NCI-H1092 (cell line): ENCODE measurements around the gene RNF213.

Source experiments
- DNase-seq: peaks from one replicate; lab custom pipeline; 2025; lab: John Stamatoyannopoulos, UW

The RNF213 gene

DNA sequence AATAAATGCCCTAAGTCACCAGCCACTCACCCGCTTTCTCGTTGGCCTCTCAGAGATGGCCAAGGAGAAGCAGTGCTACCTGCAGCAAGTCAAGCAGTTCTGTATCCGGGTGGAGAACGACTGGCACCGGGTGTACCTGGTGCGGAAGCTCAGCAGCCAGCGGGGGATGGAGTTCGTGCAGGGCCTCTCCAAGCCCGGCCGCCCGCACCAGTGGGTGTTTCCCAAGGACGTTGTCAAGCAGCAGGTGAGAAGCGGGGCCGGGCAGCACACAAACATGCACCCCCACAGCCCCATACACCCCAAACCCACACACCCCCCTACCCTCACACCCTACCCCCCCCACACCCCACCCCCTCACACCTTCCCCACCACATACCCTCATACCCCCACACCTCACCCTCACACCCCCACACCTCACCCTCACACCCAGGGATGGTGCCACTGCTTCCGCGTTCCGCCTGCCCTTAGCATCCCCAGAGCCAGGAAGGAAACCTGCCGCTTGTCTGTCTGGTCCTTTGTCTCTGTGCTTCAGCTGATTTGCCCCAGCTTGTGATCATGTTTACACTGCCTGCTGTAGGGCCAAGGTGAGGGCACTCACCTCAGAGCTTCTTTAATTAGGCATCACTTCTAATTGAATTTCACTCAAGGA lies 112.4 kb downstream of the RNF213 start:
- DNase-seq = no peak

DNA sequence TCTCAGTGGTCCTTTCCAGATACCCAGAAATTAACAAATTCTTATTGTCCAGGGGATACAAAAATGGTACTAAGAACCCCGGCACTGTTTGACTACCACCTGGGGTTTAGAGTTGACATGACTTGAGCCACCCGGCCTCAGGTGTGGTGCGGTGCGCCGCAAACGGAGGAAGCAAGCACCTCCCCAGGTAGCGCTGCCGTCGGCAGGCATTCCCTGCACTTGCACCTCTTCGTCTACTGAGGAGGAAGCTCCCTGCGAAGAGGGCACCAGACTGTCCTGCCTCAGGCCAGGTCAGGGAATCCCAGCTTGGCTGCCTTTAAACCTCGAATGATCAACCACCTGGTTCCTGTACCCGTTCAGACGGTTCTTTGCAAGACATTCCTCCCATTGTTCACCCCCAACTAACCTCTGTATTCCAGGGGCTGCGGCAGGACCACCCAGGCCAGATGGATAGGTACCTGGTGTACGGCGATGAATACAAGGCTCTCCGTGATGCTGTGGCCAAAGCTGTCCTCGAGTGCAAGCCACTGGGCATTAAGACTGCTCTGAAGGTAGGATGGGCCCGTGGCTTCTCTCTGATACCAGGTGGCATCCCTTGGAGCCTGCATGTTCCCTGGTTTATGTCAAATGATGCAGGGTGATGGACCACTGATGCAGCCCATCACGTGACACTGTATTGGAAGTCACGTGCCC lies 113.5 kb downstream of the RNF213 start:
- no peak for DNase-seq

GRCh38 chr17:80374732-80375585 lies 114.3 kb downstream of the RNF213 start:
- no peak for DNase-seq

DNA sequence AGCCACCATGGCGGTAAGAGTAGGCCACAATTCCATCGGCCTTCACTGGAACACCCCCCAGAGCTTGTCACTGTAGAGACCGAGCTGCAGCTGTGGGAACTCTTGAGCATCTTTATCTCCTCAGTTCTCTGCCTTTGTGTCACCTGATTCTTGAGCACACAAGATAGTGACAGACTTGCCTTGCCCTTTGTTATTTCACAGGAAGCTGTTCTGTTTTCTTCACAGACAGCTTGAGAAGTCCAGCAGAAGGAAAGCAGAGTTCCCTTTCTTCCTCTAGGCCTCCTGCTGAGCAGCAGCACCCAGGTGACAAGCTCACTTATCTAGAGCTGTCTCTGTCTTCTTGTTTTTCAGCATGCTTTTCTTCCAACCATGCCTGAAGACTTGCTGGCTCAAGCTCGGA lies 115.9 kb downstream of the RNF213 start:
- DNase-seq = no peak

DNA sequence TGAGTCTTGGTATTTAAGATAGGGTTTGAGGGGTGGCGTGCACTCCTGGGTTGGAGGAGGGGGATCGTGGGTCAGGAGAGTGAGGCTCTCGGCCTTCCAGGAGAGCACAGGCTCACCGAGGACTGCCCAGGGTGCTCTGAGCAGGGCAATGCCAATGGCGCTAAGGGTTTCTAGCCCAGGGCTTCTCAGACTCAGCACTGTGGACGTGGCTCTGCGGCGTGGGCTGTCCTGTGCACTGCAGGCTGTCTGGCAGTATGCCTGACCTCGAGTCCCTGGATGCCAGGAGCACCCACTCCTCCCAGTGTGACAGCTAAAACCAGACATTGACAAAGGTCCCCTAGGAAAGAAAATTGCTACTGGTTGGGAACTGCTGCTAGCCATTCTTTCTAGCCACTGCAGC lies 117.1 kb downstream of the RNF213 start:
- DNase-seq = no peak

GRCh38 chr17:80379348-80379747 lies 118.7 kb downstream of the RNF213 start:
- no peak for DNase-seq

DNA sequence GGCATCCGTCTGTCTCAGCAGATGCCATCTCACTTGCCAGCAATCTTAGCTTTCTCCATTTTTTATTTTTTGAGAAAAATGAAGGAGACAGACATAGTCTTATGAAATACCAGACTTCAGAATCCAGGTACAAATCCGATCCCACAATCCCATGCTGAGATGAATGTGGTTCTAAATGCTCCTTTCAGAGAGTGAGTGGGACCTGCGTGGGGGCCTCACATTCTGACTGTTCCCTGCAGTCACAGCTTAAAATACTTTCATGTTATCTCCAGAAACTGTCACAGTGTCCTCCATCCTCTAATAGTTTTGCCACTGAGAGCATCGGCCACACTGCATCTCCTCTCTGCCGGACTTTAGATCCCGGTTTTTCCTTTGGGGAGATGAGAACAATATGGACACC lies 119.4 kb downstream of the RNF213 start:
- no peak for DNase-seq

DNA sequence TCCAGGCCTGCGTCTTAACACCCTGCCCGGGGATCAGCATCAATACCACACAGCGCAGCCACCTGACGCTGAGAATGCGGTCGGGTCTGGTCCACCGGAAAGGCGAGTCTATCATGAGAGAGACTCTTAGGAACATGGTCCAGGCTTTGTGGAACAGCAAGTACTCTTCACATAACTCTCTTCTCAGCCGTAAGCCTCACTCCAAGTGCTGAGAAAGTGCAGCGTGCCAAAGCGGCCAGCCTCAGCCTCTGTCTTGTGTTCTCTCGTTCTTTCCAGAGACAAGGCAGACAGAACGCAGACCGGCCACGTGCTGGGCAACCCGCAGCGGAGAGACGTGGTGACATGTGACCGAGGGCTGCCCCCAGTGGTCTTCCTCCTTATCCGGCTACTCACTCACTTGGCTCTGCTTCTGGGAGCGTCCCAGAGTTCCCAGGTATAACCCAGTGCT lies 119.9 kb downstream of the RNF213 start:
- no peak for DNase-seq

GRCh38 chr17:80381416-80381923 lies 120.8 kb downstream of the RNF213 start:
- no peak for DNase-seq

- DNase-seq = no peak
Measured at GRCh38 chr17:80382446-80382845, 121.8 kb downstream of the RNF213 start.

GRCh38 chr17:80382956-80383355 lies 122.3 kb downstream of the RNF213 start:
- DNase-seq = no peak

GRCh38 chr17:80384078-80384960 lies 123.7 kb downstream of the RNF213 start:
- no peak for DNase-seq

DNA sequence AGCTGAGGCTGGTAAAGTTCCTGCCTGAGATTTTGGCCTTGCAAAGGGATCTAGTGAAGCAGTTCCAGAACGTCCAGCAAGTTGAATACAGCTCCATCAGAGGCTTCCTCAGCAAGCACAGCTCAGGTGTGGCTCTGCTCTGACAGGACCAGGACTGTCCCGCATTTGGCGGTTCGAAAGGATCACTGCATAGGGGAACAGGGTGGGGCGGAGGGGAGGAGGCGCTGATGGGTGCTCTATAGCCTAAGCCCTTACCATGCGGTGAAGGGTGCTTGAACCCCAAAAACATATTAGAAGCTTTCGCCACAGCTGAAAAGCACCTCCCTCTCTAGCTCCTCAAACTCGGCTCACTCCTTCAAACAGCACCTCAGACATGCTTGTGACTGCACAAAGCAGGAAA lies 124.4 kb downstream of the RNF213 start:
- no peak for DNase-seq

- DNase-seq = no peak
Measured at GRCh38 chr17:80386341-80386740, 125.7 kb downstream of the RNF213 start.

GRCh38 chr17:80387071-80387470 lies 126.4 kb downstream of the RNF213 start:
- no peak for DNase-seq

- no peak for DNase-seq
Measured at GRCh38 chr17:80388175-80388574, 127.5 kb downstream of the RNF213 start.

DNA sequence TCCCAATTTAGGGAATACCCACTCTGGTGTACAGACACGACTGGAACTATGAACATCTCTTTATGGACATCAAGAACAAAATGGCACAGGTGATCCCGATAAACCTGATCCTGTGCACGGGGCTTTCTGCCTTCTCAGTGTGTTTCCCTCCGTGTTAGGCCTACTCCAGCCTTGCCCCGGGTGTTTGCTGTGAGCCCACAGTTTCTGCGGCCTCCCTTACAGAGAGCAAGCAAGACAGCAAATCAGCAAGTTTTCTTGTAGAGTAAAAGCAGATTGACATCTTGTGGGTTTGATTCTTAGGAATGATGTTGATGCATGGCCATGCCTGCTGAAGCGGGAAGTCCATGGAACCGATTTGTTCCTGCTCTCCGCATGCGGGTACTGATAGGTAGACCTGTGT lies 127.9 kb downstream of the RNF213 start:
- DNase-seq = no peak

DNA sequence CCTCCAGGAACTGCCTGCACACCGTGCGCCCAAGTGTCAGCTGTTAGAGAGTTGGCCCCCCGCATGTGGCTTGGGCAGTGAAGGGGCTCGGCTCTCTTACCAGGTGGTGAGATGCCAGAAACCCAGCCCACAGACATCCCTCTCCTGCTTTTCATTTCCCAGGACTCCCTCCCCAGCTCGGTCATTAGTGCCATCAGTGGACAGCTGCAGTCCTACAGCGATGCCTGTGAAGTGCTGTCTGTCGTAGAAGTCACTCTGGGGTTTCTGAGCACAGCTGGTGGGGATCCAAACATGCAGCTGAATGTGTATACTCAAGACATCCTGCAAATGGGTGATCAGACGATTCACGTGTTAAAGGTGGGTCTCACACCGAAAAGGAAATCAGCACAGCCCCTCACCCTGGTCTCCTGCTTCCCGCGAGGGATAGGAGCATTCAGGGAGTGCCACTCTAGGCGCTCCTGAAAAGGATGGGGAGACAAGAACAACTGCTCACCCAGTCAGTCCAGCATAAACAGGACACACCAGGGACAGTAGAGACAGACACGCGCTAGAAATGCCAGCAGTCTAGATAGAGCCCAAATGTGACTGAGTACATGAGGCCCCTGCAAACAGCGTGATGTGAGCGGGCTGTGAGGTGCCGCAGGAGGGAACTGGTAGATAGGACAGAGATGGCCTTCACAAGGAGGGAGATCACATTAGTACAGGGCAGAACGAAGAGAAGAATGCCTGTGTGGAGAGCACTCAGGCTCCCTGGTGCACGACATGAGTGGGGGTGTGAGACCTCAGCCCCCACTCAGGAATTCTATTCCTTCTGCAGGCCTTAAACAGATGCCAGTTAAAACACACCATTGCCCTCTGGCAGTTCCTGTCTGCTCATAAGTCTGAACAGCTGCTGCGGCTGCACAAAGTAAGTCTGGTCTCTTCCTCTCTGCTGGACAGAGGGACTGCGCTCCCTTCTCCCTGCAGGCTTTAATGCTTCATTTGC lies 128.7 kb downstream of the RNF213 start:
- no peak for DNase-seq

- DNase-seq = no peak
Measured at GRCh38 chr17:80393241-80393890, 132.7 kb downstream of the RNF213 start.

DNA sequence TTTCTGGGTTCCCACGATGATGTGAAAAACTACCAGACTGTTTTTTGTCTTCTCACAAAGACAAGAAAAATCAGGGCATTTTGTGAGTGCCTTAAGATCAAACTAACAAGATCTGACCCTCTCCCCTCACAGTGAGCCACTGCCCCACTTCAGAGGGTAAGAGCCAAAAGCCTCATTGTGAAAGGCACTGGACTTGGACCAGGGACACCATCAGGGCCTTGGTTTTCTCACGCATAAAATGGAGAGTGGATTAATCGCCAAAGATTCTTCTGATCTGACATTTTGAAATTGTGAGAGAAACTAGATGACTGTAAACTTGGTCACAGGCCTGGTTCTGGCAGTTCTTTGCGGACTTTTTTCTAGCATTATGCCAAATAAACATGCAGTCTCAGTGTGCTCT lies 133.3 kb downstream of the RNF213 start:
- DNase-seq = no peak
